H1 (cell line): Measurements from ENCODE around the gene CHST11. TPM values are rescaled to one million over a fixed set of nuclear protein-coding genes. Genes with fewer than 3 reads are reported as not detected.

Experiments
- CTCF ChIA-PET: fragments of 300-600 bp; sonication (Branson Sonifier 250); formaldehyde crosslinking; loops from one replicate; lab custom pipeline; 2021; ENCODE audit not compliant: partially characterized antibody; lab: Charles Lee
- POLR2A ChIA-PET: fragments of 300-600 bp; sonication (Branson Sonifier 250); formaldehyde crosslinking; loops from one replicate; lab custom pipeline; 2021; ENCODE audit warnings: inconsistent platforms; ENCODE audit not compliant: partially characterized antibody; lab: Charles Lee
- DNase-seq, 2 experiments: peaks; one replicate each; pipeline versions ENCODE4 v3.0.0 to v3.0.0-alpha.2; 2010 to 2022; ENCODE audit warnings: low spot score in 2 of 2, low read depth in 1 of 2, mixed read lengths in 1 of 2
- FAIRE-seq: peaks from 2 replicates; lab custom pipeline; 2011; peaks lifted over from hg19 to GRCh38; lab: Jason Lieb, UNC
- H2AFZ ChIP-seq: 2 replicates; pipeline ENCODE4 v1.8.1; 2012; ENCODE audit warnings: low read length, inconsistent platforms
- H2AK5ac ChIP-seq: 2 replicates; pipeline ENCODE4 v1.6.1; 2013; ENCODE audit warnings: low read depth, low read length
- H2BK120ac ChIP-seq: replicated peaks from 2 replicates; pipeline ENCODE3; 2013; ENCODE audit warnings: low read depth, low read length, inconsistent platforms
- H2BK12ac ChIP-seq: 2 replicates; pipeline ENCODE4 v1.6.1; 2013; ENCODE audit warnings: low read depth, low read length
- H2BK15ac ChIP-seq: 2 replicates; pipeline ENCODE4 v1.6.1; 2013; ENCODE audit warnings: low read length
- H2BK20ac ChIP-seq: 2 replicates; pipeline ENCODE4 v1.6.1; 2013; ENCODE audit warnings: low read length
- H2BK5ac ChIP-seq: 2 replicates; pipeline ENCODE4 v1.6.1; 2013; ENCODE audit warnings: low read depth, low read length
- H3K14ac ChIP-seq: 2 replicates; pipeline ENCODE4 v1.6.1; 2013; ENCODE audit warnings: inconsistent platforms; ENCODE audit not compliant: insufficient read length
- H3K18ac ChIP-seq: 2 replicates; pipeline ENCODE4 v1.6.1; 2013; ENCODE audit warnings: low read length; ENCODE audit errors: extremely low read depth
- H3K23ac ChIP-seq: 2 replicates; pipeline ENCODE4 v1.6.1; 2013; ENCODE audit warnings: inconsistent platforms; ENCODE audit not compliant: insufficient read length
- H3K23me2 ChIP-seq: 2 replicates; pipeline ENCODE4 v1.6.1; 2013; ENCODE audit warnings: low read depth, low read length
- H3K27ac ChIP-seq: 2 replicates; pipeline ENCODE4 v1.6.1; 2011; ENCODE audit warnings: low read depth, low read length, inconsistent platforms
- H3K27me3 ChIP-seq, 4 experiments: replicated peaks in 1 of 4; 1 replicate in 1 of 4; 2 replicates in 3 of 4; pipeline versions ENCODE4 v1.6.1 to v1.8.1; 2011 to 2013; ENCODE audit warnings: low read length in 3 of 4, mild to moderate bottlenecking in 3 of 4, inconsistent platforms in 2 of 4, mixed read lengths in 2 of 4, moderate library complexity in 1 of 4; ENCODE audit not compliant: control insufficient read depth in 3 of 4, insufficient read depth in 3 of 4; ENCODE audit errors: extremely low read depth in 1 of 4
- H3K36me3 ChIP-seq, 4 experiments: 2 replicates each; pipeline versions ENCODE4 v1.6.1 to v1.8.1; 2011 to 2013; ENCODE audit warnings: mild to moderate bottlenecking in 4 of 4, low read length in 3 of 4, moderate library complexity in 2 of 4, control low read depth in 1 of 4, inconsistent platforms in 1 of 4; ENCODE audit not compliant: insufficient read depth in 4 of 4, control insufficient read depth in 2 of 4
- H3K4ac ChIP-seq: replicated peaks from 2 replicates; pipeline ENCODE3; 2013; ENCODE audit warnings: low read length, low read depth, mixed read lengths, inconsistent platforms; ENCODE audit not compliant: insufficient read length
- H3K4me1 ChIP-seq, 4 experiments: replicated peaks in 1 of 4; 1 replicate in 1 of 4; 2 replicates in 3 of 4; pipeline versions ENCODE4 v1.6.1 to v1.8.1; 2011 to 2013; ENCODE audit warnings: low read length in 3 of 4, inconsistent platforms in 2 of 4, mixed read lengths in 1 of 4; ENCODE audit not compliant: insufficient read depth in 4 of 4, control insufficient read depth in 3 of 4
- H3K4me2 ChIP-seq, 2 experiments: 2 replicates each; pipeline versions ENCODE4 v1.6.1 to v1.8.1; 2011 to 2013; ENCODE audit warnings: low read depth in 2 of 2, low read length in 2 of 2, control low read depth in 1 of 2, inconsistent platforms in 1 of 2, mild to moderate bottlenecking in 1 of 2; ENCODE audit not compliant: insufficient read depth in 1 of 2
- H3K4me3 ChIP-seq, 4 experiments: fragments of 200-600, 300-600 bp in 1 of 4; sonication (generic), shearing (Covaris generic), sonication (Bioruptor Twin) in 1 of 4; 2 replicates each; pipeline versions ENCODE4 v1.5.1 to v1.8.1; 2011 to 2016; ENCODE audit warnings: low read length in 4 of 4, low read depth in 3 of 4, control low read depth in 2 of 4, inconsistent platforms in 2 of 4, mild to moderate bottlenecking in 2 of 4, mixed read lengths in 1 of 4, moderate library complexity in 1 of 4; ENCODE audit not compliant: insufficient read depth in 2 of 4; ENCODE audit errors: extremely low read depth in 1 of 4
- H3K56ac ChIP-seq: replicated peaks from 2 replicates; pipeline ENCODE3; 2013; ENCODE audit warnings: low read depth, mild to moderate bottlenecking, mixed read lengths, low read length, inconsistent platforms; ENCODE audit not compliant: insufficient read length
- H3K79me1 ChIP-seq: 2 replicates; pipeline ENCODE4 v1.6.1; 2013; ENCODE audit warnings: low read depth, low read length, control low read depth
- H3K79me2 ChIP-seq, 2 experiments: 2 replicates each; pipeline versions ENCODE4 v1.6.1 to v1.8.1; 2012 to 2013; ENCODE audit warnings: low read length in 2 of 2, mild to moderate bottlenecking in 2 of 2, inconsistent platforms in 1 of 2; ENCODE audit not compliant: insufficient read depth in 2 of 2, control insufficient read depth in 1 of 2
- H3K9ac ChIP-seq, 4 experiments: replicated peaks in 1 of 4; 1 replicate in 1 of 4; 2 replicates in 3 of 4; pipeline versions ENCODE4 v1.6.1 to v1.8.1; 2011 to 2013; ENCODE audit warnings: low read depth in 3 of 4, low read length in 3 of 4, control low read depth in 2 of 4, mild to moderate bottlenecking in 2 of 4, moderate library complexity in 2 of 4, inconsistent platforms in 1 of 4; ENCODE audit errors: extremely low read depth in 1 of 4
- H3K9me3 ChIP-seq, 2 experiments: 2 replicates each; pipeline versions ENCODE4 v1.6.1 to v1.8.1; 2012 to 2013; ENCODE audit warnings: mild to moderate bottlenecking in 2 of 2, moderate library complexity in 2 of 2, control low read depth in 1 of 2, inconsistent platforms in 1 of 2, low read depth in 1 of 2, low read length in 1 of 2, mixed read lengths in 1 of 2; ENCODE audit not compliant: insufficient read depth in 2 of 2
- H4K20me1 ChIP-seq, 2 experiments: replicated peaks in 1 of 2; 2 replicates each; pipeline versions ENCODE3 to v1.8.1; 2011 to 2013; ENCODE audit warnings: inconsistent platforms in 2 of 2, low read length in 2 of 2, mild to moderate bottlenecking in 1 of 2; ENCODE audit not compliant: insufficient read depth in 2 of 2, control insufficient read depth in 1 of 2
- H4K5ac ChIP-seq: 2 replicates; pipeline ENCODE4 v1.6.1; 2013; ENCODE audit warnings: low read length, low read depth, mixed read lengths, inconsistent platforms; ENCODE audit not compliant: insufficient read length
- H4K8ac ChIP-seq: 2 replicates; pipeline ENCODE4 v1.8.0; 2013; ENCODE audit warnings: mild to moderate bottlenecking, moderate library complexity, low read length, inconsistent platforms; ENCODE audit not compliant: insufficient read depth; ENCODE audit errors: extremely low read depth
- H4K91ac ChIP-seq: replicated peaks from 2 replicates; pipeline ENCODE3; 2013; ENCODE audit warnings: low read length, mixed read lengths, inconsistent platforms; ENCODE audit not compliant: insufficient read length
- KDM4A ChIP-seq: IDR thresholded peaks from one replicate; pipeline ENCODE4 v1.7.1; 2012; ENCODE audit warnings: low read depth, mild to moderate bottlenecking, moderate library complexity, low read length, inconsistent platforms; ENCODE audit not compliant: severe bottlenecking
- MAX ChIP-seq: IDR thresholded peaks from 2 replicates; pipeline ENCODE4 v1.6.1; 2012; ENCODE audit warnings: inconsistent platforms
- SIN3A ChIP-seq, 2 experiments: IDR thresholded peaks in 1 of 2; conservative IDR thresholded peaks in 1 of 2; 2 replicates each; pipeline ENCODE4 v1.6.1; 2011 to 2012; ENCODE audit warnings: low read length in 2 of 2, improper control_type of control experiment in 1 of 2, low read depth in 1 of 2, mild to moderate bottlenecking in 1 of 2
- SP4 ChIP-seq: IDR thresholded peaks from 2 replicates; pipeline ENCODE4 v1.6.1; 2012; ENCODE audit warnings: low read length, inconsistent platforms
- TCF12 ChIP-seq: IDR thresholded peaks from 2 replicates; pipeline ENCODE4 v1.6.1; 2011; ENCODE audit warnings: low read depth, mild to moderate bottlenecking, low read length
- WGBS, 2 experiments: shearing (Covaris generic) in 1 of 2; methylation state at CpG; one replicate each; pipeline versions ENCODE4 v1.1.6 to v1.1.7; 2013 to 2015; ENCODE audit warnings: low lambda C conversion rate in 2 of 2, mixed read lengths in 2 of 2, inconsistent platforms in 1 of 2, low coverage in 1 of 2, missing lambda C conversion rate in 1 of 2; ENCODE audit not compliant: insufficient replicate concordance in 2 of 2, insufficient coverage in 1 of 2, insufficient read length in 1 of 2; ENCODE audit errors: extremely low coverage in 1 of 2, missing lambda C conversion rate in 1 of 2; 5-methylcytosine and 5-hydroxymethylcytosine counted together
- polyA plus RNA-seq, 7 experiments: library from polyadenylated mRNA; depleted of rRNA in 3 of 7; stranded (reverse) in 5 of 7; unstranded in 2 of 7; fragments of >200 nt in 5 of 7; fragments of 200-250 nt in 2 of 7; gene quantifications; 1 replicate in 5 of 7; 2 replicates in 1 of 7; 4 replicates in 1 of 7; pipeline versions ENCODE4 v1.2.1 to v1.2.3, GENCODE V29; 2011 to 2013; ENCODE audit warnings: missing spikeins in 2 of 7, mixed read lengths in 2 of 7
- total RNA-seq: library from RNA; stranded (reverse); fragmentation: NEBNext Ultra II Directional; extraction: Animal tissue kit (Norgen Biotek cat#: 25700); gene quantifications from 2 replicates; pipeline ENCODE4 v1.2.1, GENCODE V29; 2021
- TF ChIP-seq, protein P1 (sequence below): IDR thresholded peaks from 2 replicates; pipeline ENCODE4 v1.6.1; 2012; ENCODE audit warnings: inconsistent platforms

CHST11 gene
- total and polyA plus RNA-seq, 2 of the 8 experiments (the other 6 are each of a cell fraction or from before 2014, with no cell fraction given) = 14.4 to 20.8 TPM

GRCh38 chr12:104506676-104507401 is 50.1 kb downstream of the CHST11 start:
- peak overlapping the region; percentile 21; the same call in 1 of the 2 replicates for H2BK12ac ChIP-seq
- H4K20me1 ChIP-seq = peaks cover 0 to 9% of the 10 kb centered on the region in 2 experiments
- no peak overlapping the region for H3K9ac ChIP-seq
- peak in 1 of 2 experiments; percentile 54 for DNase-seq
- H3K23me2 ChIP-seq = peaks cover 3% of the 10 kb centered on the region; the same call in 1 of the 2 replicates
- H3K23ac ChIP-seq = no peak overlapping the region
- H3K27ac ChIP-seq = no peak overlapping the region
- peak overlapping the region; percentile 22; the same call in 1 of the 2 replicates for H2BK15ac ChIP-seq
- 0 out of 2 replicates have a peak overlapping the region, but pooled peaks have one; percentile 9 for H2AK5ac ChIP-seq
- no peak overlapping the region; the same call in 1 of the 2 replicates for H4K8ac ChIP-seq
- no peaks in the 10 kb centered on the region for H3K9me3 ChIP-seq
- no peak overlapping the region for H3K14ac ChIP-seq
- H3K4me3 ChIP-seq = no peak overlapping the region
- ChIA-PET CTCF (interaction anchor here (0.8 to 1.8 kb wide), 4 partner anchors 11 to 49 kb away, joined by 3 read pairs; no protein-coding TSS in a partner anchor), POLR2A (interaction anchor here (0.7 kb wide), 1 partner anchor 12 kb away, joined by 3 read pairs; no protein-coding TSS in a partner anchor)
- no peak overlapping the region for H2AFZ ChIP-seq
- TF ChIP-seq SIN3A (conservative IDR thresholded peaks at IDR 0.05 in 1 of 2, IDR thresholded peaks at IDR 0.05 in 1 of 2; ENCODE audit: low read depth in 1 of 2, low read length in 2 of 2) (peak in 1 of 2 experiments; percentile 81; a peak in 1 of 4 replicates), TCF12 (peak; percentile 81), MAX (peak; percentile 45; the same call in 1 of the 2 replicates), SP4 (no peak), KDM4A (no peak)
- TF ChIP-seq, protein P1, sequence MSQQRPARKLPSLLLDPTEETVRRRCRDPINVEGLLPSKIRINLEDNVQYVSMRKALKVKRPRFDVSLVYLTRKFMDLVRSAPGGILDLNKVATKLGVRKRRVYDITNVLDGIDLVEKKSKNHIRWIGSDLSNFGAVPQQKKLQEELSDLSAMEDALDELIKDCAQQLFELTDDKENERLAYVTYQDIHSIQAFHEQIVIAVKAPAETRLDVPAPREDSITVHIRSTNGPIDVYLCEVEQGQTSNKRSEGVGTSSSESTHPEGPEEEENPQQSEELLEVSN = peak; percentile 88
- H3K79me1 ChIP-seq = 0 out of 2 replicates have a peak, but pooled peaks cover 2% of the 10 kb centered on the region
- H4K91ac ChIP-seq = no peak overlapping the region
- WGBS, 2 experiments = 55% methylated on average over 14 of the region's 14 CpGs; no CpG with 5 or more reads in 1 of the 2 experiments
- peak overlapping the region; percentile 64; the same call in 1 of the 2 replicates for H2BK5ac ChIP-seq
- H2BK20ac ChIP-seq = no peak overlapping the region; the same call in 1 of the 2 replicates
- peak overlapping the region; percentile 53 for H3K18ac ChIP-seq
- peaks cover 0 to 2% of the 10 kb centered on the region in 2 experiments; a peak in 1 of 4 replicates for H3K79me2 ChIP-seq
- no peak for FAIRE-seq
- no peak overlapping the region for H2BK120ac ChIP-seq
- peak overlapping the region; percentile 36 for H3K4me2 ChIP-seq
- no peak overlapping the region for H3K4ac ChIP-seq
- no peaks in the 10 kb centered on the region for H3K27me3 ChIP-seq
- H4K5ac ChIP-seq = no peak overlapping the region
- H3K56ac ChIP-seq = no peak overlapping the region
- H3K36me3 ChIP-seq = no peaks in the 10 kb centered on the region
- H3K4me1 ChIP-seq = peaks cover 9 to 20% (median 14%) of the 10 kb centered on the region in 4 experiments; a peak in 6 of 7 replicates
